ENCODE measurements around the gene RTP2.
A peak's percentile ranks its signal among the peaks of the same experiment; 100 is the strongest.

Gene RTP2

GRCh38 chr3:187741403-187742350 is 39.3 kb upstream of the RTP2 start:
- peak overlapping the region; percentile 89 for H3K4me3 ChIP-seq (ENCODE audit: low read depth, low read length)
- peak; percentile 76 for TF ChIP-seq CTCF (IDR thresholded peaks at IDR 0.05; ENCODE audit: control insufficient read depth, extremely low read depth, insufficient read depth)
- DNase-seq (ENCODE audit: low read depth), result peak; percentile 59

- DNase-seq (ENCODE audit: low read depth), result peak; percentile 58
- TF ChIP-seq CTCF (IDR thresholded peaks at IDR 0.05; ENCODE audit: control insufficient read depth, extremely low read depth, insufficient read depth), result peak; percentile 84
- H3K4me3 ChIP-seq (ENCODE audit: low read depth, low read length), result peak overlapping the region; percentile 89
These were observed 38.4 kb upstream of the RTP2 start for GRCh38 chr3:187740421-187741399.

- peak; percentile 91 for TF ChIP-seq CTCF (IDR thresholded peaks at IDR 0.05; ENCODE audit: control insufficient read depth, extremely low read depth, insufficient read depth)
- H3K4me3 ChIP-seq (ENCODE audit: low read depth, low read length), result peak overlapping the region; percentile 89
- DNase-seq (ENCODE audit: low read depth), result peak; percentile 97
These were observed 37.4 kb upstream of the RTP2 start for GRCh38 chr3:187739561-187740332.

GRCh38 chr3:187739094-187739560 is 36.8 kb upstream of the RTP2 start:
- DNase-seq (ENCODE audit: low read depth), result no peak
- no peak for TF ChIP-seq CTCF (IDR thresholded peaks at IDR 0.05; ENCODE audit: control insufficient read depth, extremely low read depth, insufficient read depth)
- peak overlapping the region; percentile 89 for H3K4me3 ChIP-seq (ENCODE audit: low read depth, low read length)

- DNase-seq (ENCODE audit: low read depth), result peak; percentile 81
- H3K4me3 ChIP-seq (ENCODE audit: low read depth, low read length), result peak overlapping the region; percentile 89
These were observed 36.2 kb upstream of the RTP2 start for GRCh38 chr3:187738331-187739093.

More at GRCh38 chr3:187738331-187739093, 36.2 kb upstream of the RTP2 start:
- TF ChIP-seq CTCF (IDR thresholded peaks at IDR 0.05; ENCODE audit: control insufficient read depth, extremely low read depth, insufficient read depth), result peak; percentile 79
